ENCODE measurements around the gene TRPV6.
A peak's percentile ranks its signal among the peaks of the same experiment; 100 is the strongest.

Gene TRPV6

DNA sequence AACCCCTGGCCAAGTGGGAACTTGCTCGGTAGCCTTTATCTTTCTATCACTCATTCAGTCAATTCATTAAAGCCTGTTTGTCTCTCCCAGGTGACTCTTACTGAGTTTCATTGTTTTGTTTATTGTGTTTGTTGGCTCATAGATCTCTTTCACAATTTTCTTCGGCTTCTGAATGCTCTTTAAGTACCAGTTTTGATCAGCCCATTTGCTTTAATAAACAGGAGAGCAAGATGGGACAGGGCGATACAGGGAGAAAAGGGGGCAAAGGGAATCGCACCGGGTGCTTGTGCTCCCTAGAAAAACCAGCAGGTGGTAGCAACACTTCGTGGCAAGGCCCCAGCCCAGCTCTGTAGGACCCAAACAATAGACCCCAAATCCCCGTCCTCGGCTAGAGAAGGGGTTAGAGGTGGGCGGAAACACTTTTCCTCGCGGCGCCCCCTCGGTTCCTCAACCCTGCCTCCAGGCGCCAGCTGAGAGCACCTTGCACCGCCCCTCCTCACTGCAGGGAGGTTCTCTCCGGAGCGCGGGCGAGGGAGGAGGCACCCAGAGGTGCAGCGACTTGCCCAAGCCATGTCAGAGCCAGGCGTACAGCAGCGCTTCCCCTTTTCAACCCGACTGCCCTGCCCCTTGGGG lies 31.7 kb downstream of the TRPV6 start:
- ATAC-seq, result peak; percentile 81
- DNase-seq, result peak; percentile 70

DNA sequence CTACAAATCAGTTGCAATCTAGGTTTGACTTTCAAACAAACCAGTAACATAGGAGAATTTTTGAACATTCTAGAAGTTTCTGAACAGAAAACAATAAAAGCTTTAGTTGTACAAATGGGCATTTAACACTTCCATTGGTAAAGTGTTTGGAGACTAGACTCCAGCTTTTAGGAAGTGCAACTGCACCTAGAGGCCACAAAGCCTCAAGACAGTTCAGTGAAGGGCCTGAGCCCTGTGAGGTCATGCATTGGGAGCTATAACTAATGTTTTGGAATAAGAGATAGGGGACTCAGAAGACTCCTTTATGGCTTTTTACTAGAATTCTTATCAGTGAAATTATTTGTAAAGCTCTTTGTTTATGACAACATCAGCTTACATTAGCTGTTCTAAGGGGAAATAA lies 33.6 kb downstream of the TRPV6 start:
- DNase-seq (no peak), ATAC-seq (no peak)

DNA sequence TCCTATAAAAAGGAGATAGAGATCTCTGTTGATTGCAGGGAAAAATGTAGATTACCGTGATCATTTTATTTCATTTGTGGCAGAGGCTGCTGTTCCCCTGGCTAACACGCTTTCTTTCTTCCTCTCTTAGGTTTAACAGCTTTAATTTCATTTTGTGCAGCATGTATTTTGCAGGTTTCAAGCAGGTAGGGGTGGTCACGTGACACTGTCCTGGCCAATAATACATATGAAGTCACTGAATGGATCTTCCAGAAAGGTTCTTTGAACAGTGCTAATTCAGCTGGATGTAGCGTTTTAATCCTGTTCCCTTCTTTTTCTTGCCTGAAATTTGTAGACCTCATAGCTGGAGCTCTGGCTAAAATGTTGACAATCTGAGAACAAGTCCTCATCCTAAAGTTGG lies 34.3 kb downstream of the TRPV6 start:
- DNase-seq (no peak), ATAC-seq (no peak)

DNA sequence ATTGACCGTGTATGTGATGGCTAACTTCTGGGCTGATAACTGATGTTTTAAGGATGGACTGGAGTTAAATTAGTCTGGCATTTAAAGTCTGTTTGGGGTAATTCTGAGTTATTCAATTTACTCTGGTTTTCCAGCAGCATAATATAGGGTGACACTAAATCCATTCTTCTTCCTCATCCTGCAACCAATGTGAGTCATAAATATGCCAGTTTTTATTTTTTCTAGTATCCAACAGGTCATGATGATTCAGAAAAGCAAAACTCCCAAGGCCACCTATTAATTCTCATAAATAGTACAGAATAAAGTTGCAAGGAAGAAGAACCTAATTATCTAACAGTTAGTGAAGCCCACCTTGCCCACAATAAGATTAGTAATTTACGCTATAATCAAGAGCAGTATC lies 38.2 kb downstream of the TRPV6 start:
- no peak for DNase-seq
- no peak for ATAC-seq

DNA sequence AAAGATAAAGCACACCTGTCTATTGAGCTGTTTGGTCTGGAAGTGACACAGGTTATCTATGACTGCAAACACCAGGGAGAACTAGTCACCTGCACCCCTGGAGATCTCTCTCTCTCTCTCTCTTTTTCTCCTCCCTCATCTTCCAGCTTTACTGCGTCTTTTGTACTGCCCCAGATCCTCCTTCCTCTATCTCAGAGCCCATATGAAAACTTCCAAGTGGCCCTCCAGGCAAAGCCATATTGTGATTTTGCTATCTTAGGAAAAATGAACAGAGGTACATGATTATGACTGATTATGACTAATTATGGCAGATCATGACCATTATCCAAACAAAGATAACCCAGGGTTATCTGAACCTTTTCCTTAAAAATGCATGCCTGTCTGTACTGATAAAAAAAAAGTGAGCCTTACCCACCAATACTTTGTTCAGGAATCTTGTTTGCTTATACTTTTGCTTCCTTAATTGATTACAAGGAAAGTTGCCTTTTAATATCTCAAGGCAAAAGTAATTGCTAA lies 43.2 kb downstream of the TRPV6 start:
- no peak for ATAC-seq
- no peak for DNase-seq

DNA sequence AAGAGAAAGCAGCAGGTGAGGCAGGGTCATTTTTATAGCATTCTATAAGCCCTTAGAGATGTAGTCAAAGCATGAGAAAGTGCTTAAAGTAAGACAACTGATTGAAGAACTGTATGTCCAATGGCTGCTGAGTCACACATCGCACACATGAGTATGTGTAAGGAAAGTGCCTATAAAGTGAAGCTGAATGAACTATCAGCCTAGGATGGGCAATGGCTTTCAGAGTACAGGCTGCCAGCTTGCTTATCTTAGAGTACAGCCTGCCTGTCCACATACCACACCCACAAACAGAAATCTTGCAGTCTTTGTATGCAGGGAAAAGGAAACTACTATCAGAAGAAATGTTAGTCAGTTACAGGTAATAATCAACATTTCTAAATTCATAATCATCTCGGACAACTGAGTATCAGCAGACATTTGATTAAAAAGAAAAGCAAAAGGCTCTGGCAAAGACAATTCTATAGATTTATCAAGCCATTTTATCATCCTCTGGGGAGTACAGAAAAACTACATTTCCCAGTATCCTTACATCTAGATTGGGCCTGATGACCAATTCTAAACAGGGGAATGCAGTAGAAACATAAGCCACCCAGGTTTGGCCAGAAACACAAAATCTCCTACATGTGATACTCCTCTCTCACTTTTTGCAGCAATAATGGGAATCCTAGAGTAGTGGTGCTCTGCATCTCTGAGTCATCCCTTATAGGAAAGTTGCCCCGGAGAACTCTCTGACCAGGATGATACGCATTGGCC lies 46.9 kb downstream of the TRPV6 start:
- DNase-seq (no peak), ATAC-seq (no peak)

DNA sequence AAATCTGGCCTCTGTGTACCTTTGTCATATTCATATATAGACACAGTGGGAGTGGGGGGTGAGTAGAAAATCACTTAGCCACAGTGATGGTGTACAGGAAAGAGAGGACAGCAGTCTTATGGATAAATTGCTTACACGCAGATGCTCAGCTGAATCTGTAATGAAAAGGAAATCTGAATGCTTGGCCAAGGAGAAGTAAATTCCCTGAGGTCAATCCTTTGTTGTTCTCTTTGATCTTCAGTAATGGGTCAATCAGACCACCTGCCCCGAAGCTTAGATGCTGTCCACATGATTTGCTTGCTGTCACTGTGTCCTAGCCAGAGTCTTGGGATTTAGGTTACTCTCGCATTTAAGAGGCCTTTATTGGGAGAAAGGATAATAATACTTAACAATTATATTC lies 49.1 kb downstream of the TRPV6 start:
- ATAC-seq (no peak), DNase-seq (no peak)

DNA sequence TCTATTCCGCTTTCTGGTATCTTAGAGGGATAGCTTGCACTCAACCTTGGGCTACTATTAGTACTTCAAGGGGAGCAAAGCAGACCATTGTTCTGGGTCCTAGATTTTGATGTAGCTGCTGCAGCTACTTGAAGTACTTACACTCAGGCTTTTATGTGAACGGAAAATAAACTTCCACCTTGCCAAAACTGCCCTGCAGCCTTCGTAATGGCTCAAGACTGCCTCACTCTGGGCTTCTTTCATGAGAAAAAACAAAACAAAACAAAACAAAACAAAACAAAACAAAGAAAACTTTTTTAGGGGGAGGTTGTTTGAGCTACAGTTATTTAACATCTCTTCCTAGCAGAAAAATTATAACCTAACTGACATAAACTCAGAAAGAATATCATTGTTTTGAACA lies 50.1 kb downstream of the TRPV6 start:
- DNase-seq (no peak), ATAC-seq (no peak)

DNA sequence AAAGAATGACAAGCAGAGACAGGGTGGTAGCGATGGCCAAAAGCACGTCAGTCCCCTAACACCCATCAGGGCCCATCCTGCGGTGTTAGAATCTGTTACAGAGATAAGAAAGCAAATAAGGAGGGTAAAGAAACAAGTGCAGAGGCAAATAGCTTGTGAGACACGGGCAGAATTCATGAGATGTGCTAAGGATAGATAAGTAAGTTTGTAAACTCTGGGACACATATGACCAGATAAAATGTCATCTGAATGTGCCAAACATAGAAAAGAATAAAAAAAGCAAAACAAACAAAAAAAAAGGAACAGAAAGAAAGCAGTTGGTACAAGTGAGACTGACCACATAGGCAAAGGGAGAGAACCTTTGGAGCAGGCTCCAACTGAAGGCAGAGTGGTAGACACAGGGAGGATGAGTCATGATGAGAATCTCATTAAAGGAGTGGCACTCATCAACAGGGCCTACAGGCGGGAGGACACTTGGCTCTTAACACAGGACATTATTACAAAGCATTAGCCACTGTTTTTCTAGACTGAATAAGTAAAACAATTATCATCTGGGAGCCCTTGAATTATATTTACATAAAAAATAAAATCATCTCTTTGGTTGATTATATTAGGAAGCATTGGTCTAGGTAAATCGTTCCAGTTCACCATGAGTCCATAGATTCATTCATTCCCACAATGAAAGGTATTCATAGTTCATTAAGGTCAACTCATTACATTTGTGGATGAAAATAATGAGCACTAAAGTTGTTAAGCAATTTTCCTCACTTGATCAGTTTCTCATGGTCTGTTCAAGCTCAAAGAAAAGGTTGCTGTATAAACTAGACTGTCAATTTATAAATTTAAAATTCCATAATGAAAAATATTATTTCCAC lies 52.1 kb downstream of the TRPV6 start:
- DNase-seq (no peak), ATAC-seq (peak; percentile 55)

DNA sequence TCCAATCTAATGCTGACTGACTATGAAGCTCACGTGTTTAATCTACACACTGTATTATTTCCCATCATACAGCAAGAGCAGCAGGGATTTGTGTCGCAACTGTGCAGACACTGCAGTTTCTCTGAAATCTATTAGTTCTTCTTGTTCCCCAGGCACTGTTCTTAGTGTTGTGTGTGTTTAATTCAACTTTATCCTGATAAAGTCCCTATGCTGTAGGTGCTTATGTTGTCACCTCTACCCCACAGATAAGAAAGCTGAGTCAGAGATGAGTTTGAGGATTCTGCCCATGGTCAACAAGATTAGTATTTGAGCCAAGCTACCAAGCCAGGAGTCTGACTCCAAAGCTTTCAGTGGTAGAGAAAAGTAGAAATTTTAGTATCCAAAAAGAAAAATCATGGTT lies 53.1 kb downstream of the TRPV6 start:
- ATAC-seq (no peak), DNase-seq (no peak)

DNA sequence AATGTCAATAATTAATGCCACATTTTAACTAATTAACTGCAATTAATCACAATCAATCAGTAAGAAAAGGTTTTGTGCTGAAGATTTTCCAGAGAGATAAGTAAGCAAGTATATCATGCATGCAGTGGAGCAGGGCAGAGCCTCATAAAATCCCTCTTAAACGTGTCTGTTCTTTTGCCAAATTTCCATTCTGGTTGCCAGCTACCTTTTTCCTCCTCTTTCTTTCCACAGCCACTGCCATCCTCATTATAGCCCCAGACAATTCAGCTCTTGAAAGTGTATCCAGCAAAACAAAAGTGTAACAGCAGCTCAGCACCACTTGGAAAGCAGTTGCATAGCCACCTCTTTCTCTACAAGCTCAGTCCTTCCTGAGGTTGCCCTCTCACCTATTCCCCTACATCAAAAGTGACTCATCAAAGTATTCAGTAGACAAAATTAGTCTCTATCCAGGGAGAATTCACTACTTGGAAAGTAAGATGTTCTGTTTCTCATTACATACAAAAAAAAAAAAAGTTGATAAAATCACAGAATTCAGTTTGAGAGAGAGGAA lies 57.5 kb downstream of the TRPV6 start:
- DNase-seq (no peak), ATAC-seq (peak; percentile 49)

DNA sequence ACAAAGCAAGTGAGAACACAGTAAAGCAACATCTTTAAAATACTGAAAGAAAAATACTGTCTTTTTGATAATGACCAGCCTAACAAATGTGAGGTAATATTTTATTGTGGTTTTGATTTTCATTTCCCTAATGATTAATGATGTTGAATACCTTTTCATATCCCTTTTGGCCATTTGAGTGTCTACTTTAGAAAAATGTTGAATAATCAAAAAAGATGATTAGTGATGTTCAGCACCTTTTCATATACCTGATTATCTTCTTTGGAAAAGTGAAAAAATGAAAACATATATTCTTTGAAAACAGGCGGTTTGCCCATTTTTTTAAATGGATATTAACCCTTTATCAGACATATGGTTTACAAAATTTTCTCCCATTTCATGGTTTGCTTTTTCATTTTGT lies 62.8 kb downstream of the TRPV6 start:
- DNase-seq (no peak), ATAC-seq (no peak)

All from stimulated activated naive CD8-positive, alpha-beta T cell treated with anti-CD3 and anti-CD28 coated beads, Interleukin-15, Interleukin-2, amounts not matched to agents 100 U/mL and 50 U/mL, for 24 hours (primary cell).